Right lobe of liver (tissue), 4 donors: ENCODE data around the gene EPHB1.

ENCODE experiments used
- CTCF ChIP-seq, 4 donors: fragments of 200-600 bp in 3 of 4; fragments of 450-650 bp in 1 of 4; IDR thresholded peaks; one replicate each; pipeline versions ENCODE4 v1.5.1 to v1.8.0; 2016 to 2022; ENCODE audit warnings: antibody characterized with exemption in 4 of 4, mild to moderate bottlenecking in 2 of 4
- POLR2A ChIP-seq: fragments of 450-650 bp; IDR thresholded peaks from one replicate; pipeline ENCODE4 v1.6.1; 2017; ENCODE audit warnings: antibody characterized with exemption, mild to moderate bottlenecking
- donor health status: DM: no; HTN: no; CAD: no.
- donor health status: DM: no; HTN: no; CAD: no.
- donor health status: DM: no; HTN: yes; CAD: no.

DNA sequence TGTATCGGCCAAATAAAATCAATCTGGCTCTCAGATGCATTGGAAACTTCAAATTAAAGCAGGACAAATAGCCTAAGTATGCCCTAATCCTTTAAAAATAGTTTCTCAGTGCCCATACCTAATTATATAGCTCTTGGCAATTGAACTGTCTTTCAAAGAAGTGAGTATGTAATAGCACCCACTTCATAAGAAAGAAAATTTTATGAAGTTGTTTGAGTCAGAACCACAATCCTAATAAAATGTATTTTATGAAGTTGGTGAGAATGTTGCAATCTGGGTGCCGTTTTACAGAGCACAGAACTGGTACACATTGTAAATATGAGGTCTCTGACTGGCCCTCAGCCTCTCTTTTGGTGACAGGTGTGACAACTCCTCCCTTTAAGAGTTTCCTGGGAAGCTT is 45.4 kb downstream of the EPHB1 start:
- TF ChIP-seq CTCF (IDR thresholded peaks at IDR 0.05) (no peak), POLR2A (no peak)
